ENCODE measurements around the gene DOCK3. TPM values are rescaled to one million over a fixed set of nuclear protein-coding genes. Genes with fewer than 3 reads are reported as not detected.

The DOCK3 gene
- total RNA-seq, 2 experiments from 2014 or later, result 0.93 to 1.1 TPM

- H3K36me3 Mint-ChIP-seq (ENCODE audit: low read depth), result peaks cover 35% of the 10 kb centered on the region
- ChIA-PET CTCF (interaction anchor here (0.8 kb wide), 1 partner anchor 33 kb away, joined by 3 read pairs; no protein-coding TSS in a partner anchor), POLR2A (interaction anchor here (1.4 kb wide), 1 partner anchor 33 kb away, joined by 3 read pairs; no protein-coding TSS in a partner anchor)
- H3K4me1 Mint-ChIP-seq (ENCODE audit: low read depth), result no peaks in the 10 kb centered on the region
- intact Hi-C loops (cut with DNase I, micrococcal nuclease), result no loop called here
- H3K27ac ChIP-seq (ENCODE audit: low read depth in 1 of 2, low read length in 2 of 2), result no peak overlapping the region
- H3K36me3 ChIP-seq (ENCODE audit: insufficient read depth, low read length), result peaks cover 53% of the 10 kb centered on the region
- H3K4me3 Mint-ChIP-seq, result no peak overlapping the region
- H3K4me3 ChIP-seq (ENCODE audit: low read length), result no peak overlapping the region
- no peak for DNase-seq
- TF ChIP-seq CTCF (IDR thresholded peaks at IDR 0.05), result no peak
- H3K9me3 Mint-ChIP-seq, result no peaks in the 10 kb centered on the region
- no peaks in the 10 kb centered on the region for H3K9me3 ChIP-seq (ENCODE audit: control insufficient read depth in 1 of 2, insufficient read depth in 1 of 2, low read length in 2 of 2)
- H3K27me3 ChIP-seq (ENCODE audit: control insufficient read depth in 1 of 2, insufficient read depth in 2 of 2, low read length in 2 of 2), result no peaks in the 10 kb centered on the region
- no peak for ATAC-seq (ENCODE audit: poor library complexity)
- H3K27me3 Mint-ChIP-seq, result no peaks in the 10 kb centered on the region
- no peaks in the 10 kb centered on the region for H3K4me1 ChIP-seq (ENCODE audit: insufficient read depth, low read length)
- no peak overlapping the region for H3K27ac Mint-ChIP-seq
Measured at GRCh38 chr3:50648944-50649343, 25.8 kb upstream of the DOCK3 start.

GRCh38 chr3:50649451-50649931, 25.2 kb upstream of the DOCK3 start:
- H3K27ac ChIP-seq (ENCODE audit: low read depth in 1 of 2, low read length in 2 of 2), result no peak overlapping the region
- DNase-seq, result no peak
- Mint-ChIP-seq H3K9me3 (no peaks in the 10 kb centered on the region), H3K4me3 (no peak overlapping the region), H3K36me3 (ENCODE audit: low read depth) (peaks cover 30% of the 10 kb centered on the region), H3K27ac (peak overlapping the region; percentile 63), H3K27me3 (no peaks in the 10 kb centered on the region), H3K4me1 (ENCODE audit: low read depth) (no peaks in the 10 kb centered on the region)
- no peak for TF ChIP-seq CTCF (IDR thresholded peaks at IDR 0.05)
- ChIA-PET CTCF (interaction anchor here (0.8 kb wide), 1 partner anchor 34 kb away, joined by 3 read pairs; no protein-coding TSS in a partner anchor), POLR2A (interaction anchor here (1.4 kb wide), 1 partner anchor 34 kb away, joined by 3 read pairs; no protein-coding TSS in a partner anchor)
- no peak overlapping the region for H3K4me3 ChIP-seq (ENCODE audit: low read length)
- ATAC-seq (ENCODE audit: poor library complexity), result no peak
- no peaks in the 10 kb centered on the region for H3K4me1 ChIP-seq (ENCODE audit: insufficient read depth, low read length)
- intact Hi-C loops (cut with DNase I, micrococcal nuclease), result no loop called here
- no peaks in the 10 kb centered on the region for H3K27me3 ChIP-seq (ENCODE audit: control insufficient read depth in 1 of 2, insufficient read depth in 2 of 2, low read length in 2 of 2)
- peaks cover 47% of the 10 kb centered on the region for H3K36me3 ChIP-seq (ENCODE audit: insufficient read depth, low read length)
- H3K9me3 ChIP-seq (ENCODE audit: control insufficient read depth in 1 of 2, insufficient read depth in 1 of 2, low read length in 2 of 2), result no peaks in the 10 kb centered on the region

GRCh38 chr3:50650018-50650417, 24.7 kb upstream of the DOCK3 start:
- peak overlapping the region; percentile 63 for H3K27ac Mint-ChIP-seq
- TF ChIP-seq CTCF (IDR thresholded peaks at IDR 0.05), result no peak
- no peaks in the 10 kb centered on the region for H3K27me3 ChIP-seq (ENCODE audit: control insufficient read depth in 1 of 2, insufficient read depth in 2 of 2, low read length in 2 of 2)
- intact Hi-C loops (cut with DNase I, micrococcal nuclease), result no loop called here
- no peak for DNase-seq
- no peak overlapping the region for H3K4me3 Mint-ChIP-seq
- POLR2A ChIA-PET, result interaction anchor here (1.4 kb wide), 1 partner anchor 34 kb away, joined by 3 read pairs; no protein-coding TSS in a partner anchor
- ATAC-seq (ENCODE audit: poor library complexity), result no peak
- H3K9me3 Mint-ChIP-seq, result no peaks in the 10 kb centered on the region
- H3K4me1 ChIP-seq (ENCODE audit: insufficient read depth, low read length), result peaks cover 3% of the 10 kb centered on the region
- CTCF ChIA-PET, result no interaction called here
- no peak overlapping the region for H3K27ac ChIP-seq (ENCODE audit: low read depth in 1 of 2, low read length in 2 of 2)
- H3K36me3 ChIP-seq (ENCODE audit: insufficient read depth, low read length), result peaks cover 42% of the 10 kb centered on the region
- H3K4me3 ChIP-seq (ENCODE audit: low read length), result no peak overlapping the region
- peaks cover 1% of the 10 kb centered on the region for H3K4me1 Mint-ChIP-seq (ENCODE audit: low read depth)
- no peaks in the 10 kb centered on the region for H3K9me3 ChIP-seq (ENCODE audit: control insufficient read depth in 1 of 2, insufficient read depth in 1 of 2, low read length in 2 of 2)
- no peaks in the 10 kb centered on the region for H3K27me3 Mint-ChIP-seq
- H3K36me3 Mint-ChIP-seq (ENCODE audit: low read depth), result peaks cover 24% of the 10 kb centered on the region
